SH-SY5Y (cell line): ENCODE data around the gene FYB1.

Source experiments
- GATA2 ChIP-seq: IDR thresholded peaks from 2 replicates; pipeline ENCODE4 v1.6.1; 2011; ENCODE audit warnings: mild to moderate bottlenecking, low read depth, low read length
- GATA3 ChIP-seq: IDR thresholded peaks from 2 replicates; pipeline ENCODE4 v1.6.1; 2011; ENCODE audit warnings: low read depth, mild to moderate bottlenecking, low read length, moderate library complexity

GRCh38 chr5:39130716-39131115 lies 88.6 kb downstream of the FYB1 start:
- no peak for TF ChIP-seq GATA2
- TF ChIP-seq GATA3: no peak
